Measurements from ENCODE around the gene NRG4.

Gene NRG4

GRCh38 chr15:75961331-75961730 is 50.9 kb downstream of the NRG4 start:
- Histone ChIP-seq H3K9me2 (replicated peaks; ENCODE audit: control insufficient read depth, low read length) (no peaks in the 10 kb centered on the region), H3F3A (ENCODE audit: control insufficient read depth, insufficient read depth) (no peaks in the 10 kb centered on the region), H3K79me2 (ENCODE audit: control insufficient read depth, low read length) (no peaks in the 10 kb centered on the region), H3K9me3 (ENCODE audit: control insufficient read depth, insufficient read depth, low read length) (no peaks in the 10 kb centered on the region), H3K4me1 (ENCODE audit: control insufficient read depth, low read length) (no peaks in the 10 kb centered on the region), H3K36me3 (ENCODE audit: control insufficient read depth, low read length) (no peaks in the 10 kb centered on the region), H4K20me1 (ENCODE audit: control insufficient read depth, insufficient read depth, low read depth, low read length) (no peaks in the 10 kb centered on the region), H3K27ac (ENCODE audit: low read depth, low read length) (no peak overlapping the region), H3K4me3 (ENCODE audit: low read length) (no peak overlapping the region), H3K27me3 (ENCODE audit: control insufficient read depth, low read length) (peaks cover 5% of the 10 kb centered on the region), H3K4me2 (ENCODE audit: low read length) (no peak overlapping the region)
- TF ChIP-seq EZH2phosphoT487 (IDR thresholded peaks at IDR 0.05; ENCODE audit: borderline replicate concordance, low read length) = no peak
- TF ChIP-seq, protein P1, sequence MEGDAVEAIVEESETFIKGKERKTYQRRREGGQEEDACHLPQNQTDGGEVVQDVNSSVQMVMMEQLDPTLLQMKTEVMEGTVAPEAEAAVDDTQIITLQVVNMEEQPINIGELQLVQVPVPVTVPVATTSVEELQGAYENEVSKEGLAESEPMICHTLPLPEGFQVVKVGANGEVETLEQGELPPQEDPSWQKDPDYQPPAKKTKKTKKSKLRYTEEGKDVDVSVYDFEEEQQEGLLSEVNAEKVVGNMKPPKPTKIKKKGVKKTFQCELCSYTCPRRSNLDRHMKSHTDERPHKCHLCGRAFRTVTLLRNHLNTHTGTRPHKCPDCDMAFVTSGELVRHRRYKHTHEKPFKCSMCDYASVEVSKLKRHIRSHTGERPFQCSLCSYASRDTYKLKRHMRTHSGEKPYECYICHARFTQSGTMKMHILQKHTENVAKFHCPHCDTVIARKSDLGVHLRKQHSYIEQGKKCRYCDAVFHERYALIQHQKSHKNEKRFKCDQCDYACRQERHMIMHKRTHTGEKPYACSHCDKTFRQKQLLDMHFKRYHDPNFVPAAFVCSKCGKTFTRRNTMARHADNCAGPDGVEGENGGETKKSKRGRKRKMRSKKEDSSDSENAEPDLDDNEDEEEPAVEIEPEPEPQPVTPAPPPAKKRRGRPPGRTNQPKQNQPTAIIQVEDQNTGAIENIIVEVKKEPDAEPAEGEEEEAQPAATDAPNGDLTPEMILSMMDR (IDR thresholded peaks at IDR 0.05; ENCODE audit: low read depth, low read length, poor library complexity, severe bottlenecking) = no peak

DNA sequence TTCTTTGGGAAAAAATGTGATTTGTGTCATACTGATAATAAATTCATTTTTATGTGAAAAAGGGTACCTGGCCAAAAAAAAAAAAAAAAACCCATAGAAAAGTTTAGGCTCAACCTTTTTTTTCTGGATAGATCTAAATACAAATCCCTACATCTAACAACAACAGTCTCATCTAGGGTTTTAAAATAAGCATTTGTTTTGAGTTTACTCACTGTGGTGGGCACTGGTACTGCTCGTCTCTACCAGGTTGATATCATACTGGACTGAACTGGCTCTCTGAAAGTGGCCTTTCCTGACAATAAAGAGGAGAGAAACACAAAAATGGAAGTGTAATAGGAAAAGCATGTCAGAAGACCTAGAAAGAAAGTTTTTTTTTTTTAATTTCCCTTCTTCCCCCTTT is 56.5 kb downstream of the NRG4 start:
- H3K4me1 ChIP-seq (ENCODE audit: control insufficient read depth, low read length) = no peaks in the 10 kb centered on the region
- H3K79me2 ChIP-seq (ENCODE audit: control insufficient read depth, low read length) = no peaks in the 10 kb centered on the region
- TF ChIP-seq, protein P1 (IDR thresholded peaks at IDR 0.05; ENCODE audit: low read depth, low read length, poor library complexity, severe bottlenecking) = no peak
- TF ChIP-seq EZH2phosphoT487 (IDR thresholded peaks at IDR 0.05; ENCODE audit: borderline replicate concordance, low read length) = no peak

DNA sequence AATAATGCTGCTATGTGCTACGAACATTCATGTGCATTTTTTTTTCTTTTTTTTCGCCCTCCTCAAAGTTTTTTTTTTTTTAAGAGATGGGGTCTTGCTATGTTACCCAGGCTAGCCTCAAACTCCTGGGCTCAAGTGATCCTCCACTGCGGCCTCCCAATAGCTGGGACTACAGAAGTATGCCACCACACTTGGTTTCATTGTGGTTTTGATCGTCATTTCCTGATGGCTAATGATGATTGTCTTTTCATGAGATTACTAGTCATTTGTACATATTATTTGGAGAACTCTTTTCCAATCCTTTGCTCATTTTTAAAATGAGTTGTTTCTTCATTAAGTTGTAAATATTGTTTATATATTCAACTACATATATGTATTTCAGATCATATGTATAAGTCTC is 59.7 kb downstream of the NRG4 start:
- H4K20me1 ChIP-seq (ENCODE audit: control insufficient read depth, insufficient read depth, low read depth, low read length) = no peaks in the 10 kb centered on the region
- H3K27me3 ChIP-seq (ENCODE audit: control insufficient read depth, low read length) = peaks cover 17% of the 10 kb centered on the region
- no peaks in the 10 kb centered on the region for H3K36me3 ChIP-seq (ENCODE audit: control insufficient read depth, low read length)
- H3K79me2 ChIP-seq (ENCODE audit: control insufficient read depth, low read length) = no peaks in the 10 kb centered on the region
- no peak overlapping the region for H3K4me3 ChIP-seq (ENCODE audit: low read length)
- no peak overlapping the region for H3K4me2 ChIP-seq (ENCODE audit: low read length)
- no peaks in the 10 kb centered on the region for H3K9me2 ChIP-seq (replicated peaks; ENCODE audit: control insufficient read depth, low read length)
- H3K9me3 ChIP-seq (ENCODE audit: control insufficient read depth, insufficient read depth, low read length) = no peaks in the 10 kb centered on the region
- TF ChIP-seq, protein P1 (IDR thresholded peaks at IDR 0.05; ENCODE audit: low read depth, low read length, poor library complexity, severe bottlenecking) = no peak
- no peak for TF ChIP-seq EZH2phosphoT487 (IDR thresholded peaks at IDR 0.05; ENCODE audit: borderline replicate concordance, low read length)
- no peaks in the 10 kb centered on the region for H3F3A ChIP-seq (ENCODE audit: control insufficient read depth, insufficient read depth)
- no peaks in the 10 kb centered on the region for H3K4me1 ChIP-seq (ENCODE audit: control insufficient read depth, low read length)
- no peak overlapping the region for H3K27ac ChIP-seq (ENCODE audit: low read depth, low read length)

More for the DNA sequence above, 56.5 kb downstream of the NRG4 start:
- no peak overlapping the region for H3K27ac ChIP-seq (ENCODE audit: low read depth, low read length)
- H3K9me3 ChIP-seq (ENCODE audit: control insufficient read depth, insufficient read depth, low read length) = no peaks in the 10 kb centered on the region
- peaks cover 14% of the 10 kb centered on the region for H3K27me3 ChIP-seq (ENCODE audit: control insufficient read depth, low read length)
- no peaks in the 10 kb centered on the region for H4K20me1 ChIP-seq (ENCODE audit: control insufficient read depth, insufficient read depth, low read depth, low read length)
- H3K9me2 ChIP-seq (replicated peaks; ENCODE audit: control insufficient read depth, low read length) = no peaks in the 10 kb centered on the region
- no peaks in the 10 kb centered on the region for H3F3A ChIP-seq (ENCODE audit: control insufficient read depth, insufficient read depth)
- no peak overlapping the region for H3K4me2 ChIP-seq (ENCODE audit: low read length)
- no peak overlapping the region for H3K4me3 ChIP-seq (ENCODE audit: low read length)
- H3K36me3 ChIP-seq (ENCODE audit: control insufficient read depth, low read length) = no peaks in the 10 kb centered on the region
